HCT116 (cell line): ENCODE results near the gene PRKCA. TPM values are rescaled to one million over a fixed set of nuclear protein-coding genes. Genes with fewer than 3 reads are reported as not detected.

ENCODE experiments used
- ATF3 ChIP-seq: IDR thresholded peaks from 2 replicates; pipeline ENCODE4 v1.6.1; 2012
- CEBPB ChIP-seq: IDR thresholded peaks from 2 replicates; pipeline ENCODE4 v1.6.1; 2012; ENCODE audit warnings: low read depth
- JUND ChIP-seq: IDR thresholded peaks from 2 replicates; pipeline ENCODE4 v1.6.1; 2012
- POLR2A ChIP-seq: IDR thresholded peaks from 2 replicates; pipeline ENCODE4 v1.7.0; 2011; ENCODE audit warnings: borderline replicate concordance; ENCODE audit not compliant: insufficient read depth, insufficient read length; ENCODE audit errors: extremely low read depth
- POLR2AphosphoS5 ChIP-seq: IDR thresholded peaks from 2 replicates; pipeline ENCODE4 v1.6.1; 2011; ENCODE audit warnings: mild to moderate bottlenecking, low read depth, low read length, moderate library complexity
- TCF7L2 ChIP-seq: IDR thresholded peaks from 2 replicates; pipeline ENCODE4 v1.7.0; 2011; ENCODE audit warnings: borderline replicate concordance, inconsistent platforms; ENCODE audit not compliant: insufficient read depth, insufficient read length; ENCODE audit errors: extremely low read depth
- YY1 ChIP-seq: IDR thresholded peaks from 2 replicates; pipeline ENCODE4 v1.6.1; 2011; ENCODE audit warnings: low read length, low read depth, moderate library complexity, mild to moderate bottlenecking; ENCODE audit not compliant: insufficient replicate concordance; ENCODE audit errors: extremely low read depth
- total RNA-seq: library from RNA; stranded (reverse); gene quantifications from one replicate; pipeline ENCODE4 v1.2.1, GENCODE V29; 2021; ENCODE audit not compliant: unreplicated experiment
- TF ChIP-seq, protein P1 (sequence below), 3 experiments: fragments of 200-600 bp in 1 of 3; sonication (generic) in 1 of 3; IDR thresholded peaks in 2 of 3; conservative IDR thresholded peaks in 1 of 3; 2 replicates each; pipeline ENCODE4 v1.5.1; 2012 to 2017; ENCODE audit warnings: low read depth in 2 of 3, low read length in 2 of 3, antibody characterized with exemption in 1 of 3, borderline replicate concordance in 1 of 3, control low read depth in 1 of 3, mild to moderate bottlenecking in 1 of 3, mixed read lengths in 1 of 3, mixed run types in 1 of 3, moderate library complexity in 1 of 3; ENCODE audit not compliant: insufficient read depth in 1 of 3
- TF ChIP-seq, protein P2 (sequence below): IDR thresholded peaks from 2 replicates; pipeline ENCODE4 v1.6.1; 2012
- TF ChIP-seq, protein P3 (sequence below): IDR thresholded peaks from 2 replicates; pipeline ENCODE4 v1.6.1; 2012; ENCODE audit warnings: low read depth

PRKCA gene
- total RNA-seq, 1 experiment from 2014 or later, result 18.8 TPM

DNA sequence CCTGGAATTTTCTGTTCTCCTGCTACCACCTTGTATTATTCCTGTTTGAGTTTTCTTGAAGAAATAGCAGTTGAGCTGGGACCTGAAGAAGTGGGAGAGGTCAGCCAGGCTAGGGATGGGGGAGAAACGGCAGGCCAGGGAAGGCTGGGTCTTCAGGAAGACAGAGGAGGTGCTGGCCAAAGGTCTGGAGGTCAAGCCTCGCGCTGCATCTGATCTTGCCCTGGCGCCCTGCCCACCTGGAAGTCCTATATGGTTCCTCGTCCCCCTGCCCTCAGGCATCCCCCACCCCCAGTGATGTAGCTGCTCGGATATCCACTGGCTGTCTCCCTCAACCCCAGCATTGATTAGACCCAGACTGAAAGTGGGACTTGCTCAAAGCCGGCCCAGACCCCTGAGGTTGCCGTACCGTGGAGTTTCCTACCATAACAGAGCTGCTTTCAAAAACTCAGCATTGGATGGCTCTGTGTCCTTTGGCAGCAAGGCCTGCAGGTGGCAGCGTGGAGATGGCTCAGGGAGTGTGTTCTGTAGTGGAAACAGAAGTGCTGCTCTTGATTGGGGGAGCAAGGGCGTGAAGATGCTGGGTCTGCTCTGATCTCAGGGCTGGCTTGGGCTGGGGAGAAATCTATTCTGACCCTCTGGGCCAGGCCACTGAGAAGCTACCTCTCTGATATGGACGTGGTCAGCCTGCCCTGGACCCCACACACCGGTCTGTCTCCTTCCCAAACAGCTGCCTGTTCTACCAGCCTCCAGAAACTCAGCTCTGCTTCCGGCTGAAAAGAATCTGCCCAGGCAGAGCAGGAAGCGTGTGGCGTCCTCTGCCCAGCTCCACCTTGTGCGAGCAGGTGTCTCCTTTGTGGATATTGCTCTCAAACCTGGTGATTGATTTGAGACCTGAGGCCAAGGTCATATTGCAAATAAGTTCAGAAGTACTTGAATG is 425.5 kb downstream of the PRKCA start (continued):
- TF ChIP-seq, protein P1, sequence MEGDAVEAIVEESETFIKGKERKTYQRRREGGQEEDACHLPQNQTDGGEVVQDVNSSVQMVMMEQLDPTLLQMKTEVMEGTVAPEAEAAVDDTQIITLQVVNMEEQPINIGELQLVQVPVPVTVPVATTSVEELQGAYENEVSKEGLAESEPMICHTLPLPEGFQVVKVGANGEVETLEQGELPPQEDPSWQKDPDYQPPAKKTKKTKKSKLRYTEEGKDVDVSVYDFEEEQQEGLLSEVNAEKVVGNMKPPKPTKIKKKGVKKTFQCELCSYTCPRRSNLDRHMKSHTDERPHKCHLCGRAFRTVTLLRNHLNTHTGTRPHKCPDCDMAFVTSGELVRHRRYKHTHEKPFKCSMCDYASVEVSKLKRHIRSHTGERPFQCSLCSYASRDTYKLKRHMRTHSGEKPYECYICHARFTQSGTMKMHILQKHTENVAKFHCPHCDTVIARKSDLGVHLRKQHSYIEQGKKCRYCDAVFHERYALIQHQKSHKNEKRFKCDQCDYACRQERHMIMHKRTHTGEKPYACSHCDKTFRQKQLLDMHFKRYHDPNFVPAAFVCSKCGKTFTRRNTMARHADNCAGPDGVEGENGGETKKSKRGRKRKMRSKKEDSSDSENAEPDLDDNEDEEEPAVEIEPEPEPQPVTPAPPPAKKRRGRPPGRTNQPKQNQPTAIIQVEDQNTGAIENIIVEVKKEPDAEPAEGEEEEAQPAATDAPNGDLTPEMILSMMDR (IDR thresholded peaks at IDR 0.05 in 2 of 3, conservative IDR thresholded peaks at IDR 0.05 in 1 of 3; ENCODE audit: borderline replicate concordance in 1 of 3, insufficient read depth in 1 of 3, low read depth in 2 of 3, low read length in 2 of 3), result peak; percentile 81 to 91 (median 91)
- TF ChIP-seq, protein P2, sequence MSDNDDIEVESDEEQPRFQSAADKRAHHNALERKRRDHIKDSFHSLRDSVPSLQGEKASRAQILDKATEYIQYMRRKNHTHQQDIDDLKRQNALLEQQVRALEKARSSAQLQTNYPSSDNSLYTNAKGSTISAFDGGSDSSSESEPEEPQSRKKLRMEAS, result no peak
- TF ChIP-seq POLR2AphosphoS5 (no peak), ATF3 (no peak), TCF7L2 (no peak), CEBPB (no peak), JUND (no peak), POLR2A (no peak), YY1 (peak; percentile 17)
- TF ChIP-seq, protein P3, sequence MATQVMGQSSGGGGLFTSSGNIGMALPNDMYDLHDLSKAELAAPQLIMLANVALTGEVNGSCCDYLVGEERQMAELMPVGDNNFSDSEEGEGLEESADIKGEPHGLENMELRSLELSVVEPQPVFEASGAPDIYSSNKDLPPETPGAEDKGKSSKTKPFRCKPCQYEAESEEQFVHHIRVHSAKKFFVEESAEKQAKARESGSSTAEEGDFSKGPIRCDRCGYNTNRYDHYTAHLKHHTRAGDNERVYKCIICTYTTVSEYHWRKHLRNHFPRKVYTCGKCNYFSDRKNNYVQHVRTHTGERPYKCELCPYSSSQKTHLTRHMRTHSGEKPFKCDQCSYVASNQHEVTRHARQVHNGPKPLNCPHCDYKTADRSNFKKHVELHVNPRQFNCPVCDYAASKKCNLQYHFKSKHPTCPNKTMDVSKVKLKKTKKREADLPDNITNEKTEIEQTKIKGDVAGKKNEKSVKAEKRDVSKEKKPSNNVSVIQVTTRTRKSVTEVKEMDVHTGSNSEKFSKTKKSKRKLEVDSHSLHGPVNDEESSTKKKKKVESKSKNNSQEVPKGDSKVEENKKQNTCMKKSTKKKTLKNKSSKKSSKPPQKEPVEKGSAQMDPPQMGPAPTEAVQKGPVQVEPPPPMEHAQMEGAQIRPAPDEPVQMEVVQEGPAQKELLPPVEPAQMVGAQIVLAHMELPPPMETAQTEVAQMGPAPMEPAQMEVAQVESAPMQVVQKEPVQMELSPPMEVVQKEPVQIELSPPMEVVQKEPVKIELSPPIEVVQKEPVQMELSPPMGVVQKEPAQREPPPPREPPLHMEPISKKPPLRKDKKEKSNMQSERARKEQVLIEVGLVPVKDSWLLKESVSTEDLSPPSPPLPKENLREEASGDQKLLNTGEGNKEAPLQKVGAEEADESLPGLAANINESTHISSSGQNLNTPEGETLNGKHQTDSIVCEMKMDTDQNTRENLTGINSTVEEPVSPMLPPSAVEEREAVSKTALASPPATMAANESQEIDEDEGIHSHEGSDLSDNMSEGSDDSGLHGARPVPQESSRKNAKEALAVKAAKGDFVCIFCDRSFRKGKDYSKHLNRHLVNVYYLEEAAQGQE, result no peak
